GM12865 (cell line): ENCODE results near the gene IL18R1.

Source experiments
- DNase-seq: peaks from one replicate; pipeline ENCODE4 v3.0.0; 2010; ENCODE audit warnings: low read depth
- H3K4me3 ChIP-seq: 2 replicates; pipeline ENCODE4 v1.5.1; 2011; ENCODE audit warnings: mild to moderate bottlenecking, low read depth, low read length, control low read depth
- CTCF ChIP-seq: IDR thresholded peaks from 2 replicates; pipeline ENCODE4 v1.5.1; 2011; ENCODE audit warnings: low read length, control low read depth, low read depth, inconsistent platforms; ENCODE audit not compliant: insufficient read depth; ENCODE audit errors: missing control alignments

IL18R1 gene

GRCh38 chr2:102344397-102344796 lies 11.2 kb upstream of the IL18R1 start:
- DNase-seq: no peak
- no peak for TF ChIP-seq CTCF
- no peak overlapping the region for H3K4me3 ChIP-seq

GRCh38 chr2:102345329-102345920 lies 10.2 kb upstream of the IL18R1 start:
- TF ChIP-seq CTCF: no peak
- no peak overlapping the region for H3K4me3 ChIP-seq
- no peak for DNase-seq

GRCh38 chr2:102346381-102347130 lies 9.0 kb upstream of the IL18R1 start:
- TF ChIP-seq CTCF: no peak
- H3K4me3 ChIP-seq: no peak overlapping the region
- DNase-seq: no peak

- no peak overlapping the region for H3K4me3 ChIP-seq
- no peak for TF ChIP-seq CTCF
These were observed 5.3 kb upstream of the IL18R1 start for GRCh38 chr2:102350137-102350793.

GRCh38 chr2:102356381-102356712 lies 751 bp downstream of the IL18R1 start:
- TF ChIP-seq CTCF: no peak
- peak overlapping the region; percentile 92 for H3K4me3 ChIP-seq
- no peak for DNase-seq

More at GRCh38 chr2:102350137-102350793, 5.3 kb upstream of the IL18R1 start:
- DNase-seq: no peak

GRCh38 chr2:102356741-102357140 lies 1.1 kb downstream of the IL18R1 start:
- no peak for TF ChIP-seq CTCF
- no peak for DNase-seq
- peak overlapping the region; percentile 92 for H3K4me3 ChIP-seq
